Hepatocyte (in vitro differentiated cells): Measurements from ENCODE around the gene IFNL3. TPM values are rescaled to one million over a fixed set of nuclear protein-coding genes. Genes with fewer than 3 reads are reported as not detected.
A peak's percentile ranks its signal among the peaks of the same experiment; 100 is the strongest.
"Not testable (repeated sequence)": the region's sequence is repeated elsewhere in the genome, so short reads cannot be mapped to it uniquely, and the experiment has no call there.

Experiments used
- DNase-seq: peaks from one replicate; pipeline ENCODE4 v3.0.0-alpha.2; 2016; ENCODE audit warnings: low spot score
- H2AFZ ChIP-seq: fragments of 200-600 bp; sonication (generic); 2 replicates; pipeline ENCODE4 v1.6.0; 2016; ENCODE audit warnings: antibody characterized with exemption, mild to moderate bottlenecking
- H3K27ac ChIP-seq: fragments of 200-600 bp; sonication (generic); 2 replicates; pipeline ENCODE4 v1.5.1; 2016; ENCODE audit warnings: mild to moderate bottlenecking
- H3K27me3 ChIP-seq: fragments of 200-600 bp; sonication (generic); 2 replicates; pipeline ENCODE4 v1.6.1; 2016
- H3K36me3 ChIP-seq: fragments of 200-600 bp; sonication (generic); replicated peaks from 2 replicates; pipeline ENCODE4 v1.5.1; 2016; ENCODE audit warnings: low read depth; ENCODE audit not compliant: insufficient read depth
- H3K4me1 ChIP-seq: fragments of 200-600 bp; sonication (generic); 2 replicates; pipeline ENCODE4 v1.5.1; 2016; ENCODE audit warnings: mild to moderate bottlenecking, moderate library complexity; ENCODE audit not compliant: insufficient read depth
- H3K4me2 ChIP-seq: fragments of 200-600 bp; sonication (generic); 2 replicates; pipeline ENCODE4 v1.6.0; 2016
- H3K4me3 ChIP-seq: fragments of 200-600 bp; sonication (generic); 2 replicates; pipeline ENCODE4 v1.5.1; 2016; ENCODE audit warnings: mild to moderate bottlenecking
- H3K79me2 ChIP-seq: fragments of 200-600 bp; sonication (generic); 2 replicates; pipeline ENCODE4 v1.6.0; 2017; ENCODE audit warnings: mild to moderate bottlenecking
- H3K9me2 ChIP-seq: fragments of 200-600 bp; sonication (generic); replicated peaks from 2 replicates; pipeline ENCODE4 v1.6.0; 2017; ENCODE audit warnings: mild to moderate bottlenecking; ENCODE audit not compliant: insufficient read depth
- H3K9me3 ChIP-seq: fragments of 200-600 bp; sonication (generic); 2 replicates; pipeline ENCODE4 v1.5.1; 2016; ENCODE audit warnings: low read depth, mild to moderate bottlenecking
- H4K20me1 ChIP-seq: fragments of 200-600 bp; sonication (generic); 2 replicates; pipeline ENCODE4 v1.6.0; 2016; ENCODE audit warnings: mild to moderate bottlenecking; ENCODE audit not compliant: insufficient read depth, poor library complexity, severe bottlenecking
- CTCF ChIP-seq: fragments of 200-600 bp; sonication (generic); IDR thresholded peaks from 2 replicates; pipeline ENCODE4 v1.5.1; 2016; ENCODE audit warnings: antibody characterized with exemption, mild to moderate bottlenecking; ENCODE audit not compliant: poor library complexity
- EZH2 ChIP-seq: fragments of 200-600 bp; sonication (generic); IDR thresholded peaks from 2 replicates; pipeline ENCODE4 v1.6.1; 2016; ENCODE audit warnings: antibody characterized with exemption, mild to moderate bottlenecking, borderline replicate concordance
- EZH2phosphoT487 ChIP-seq: fragments of 200-600 bp; sonication (generic); IDR thresholded peaks from one replicate; pipeline ENCODE4 v1.6.1; 2018; ENCODE audit warnings: antibody characterized with exemption, mild to moderate bottlenecking, low read depth, moderate library complexity; ENCODE audit not compliant: unreplicated experiment, severe bottlenecking
- WGBS: methylation state at CpG from one replicate; pipeline ENCODE4 v1.1.6; 2016; ENCODE audit warnings: low lambda C conversion rate; ENCODE audit errors: missing lambda C conversion rate; 5-methylcytosine and 5-hydroxymethylcytosine counted together
- polyA plus RNA-seq: library from polyadenylated mRNA; unstranded; fragments of >200 nt; fragmentation: Nextera tagmentation; extraction: Ambion mirVana; gene quantifications from 2 replicates; pipeline ENCODE4 v1.2.1, GENCODE V29; 2016
- total RNA-seq: library from RNA; depleted of rRNA; stranded (reverse); fragments of >200 nt; gene quantifications from 2 replicates; pipeline ENCODE4 v1.2.3, GENCODE V29; 2014

Gene IFNL3
- total and polyA plus RNA-seq, 2 experiments from 2014 or later = not detected

DNA sequence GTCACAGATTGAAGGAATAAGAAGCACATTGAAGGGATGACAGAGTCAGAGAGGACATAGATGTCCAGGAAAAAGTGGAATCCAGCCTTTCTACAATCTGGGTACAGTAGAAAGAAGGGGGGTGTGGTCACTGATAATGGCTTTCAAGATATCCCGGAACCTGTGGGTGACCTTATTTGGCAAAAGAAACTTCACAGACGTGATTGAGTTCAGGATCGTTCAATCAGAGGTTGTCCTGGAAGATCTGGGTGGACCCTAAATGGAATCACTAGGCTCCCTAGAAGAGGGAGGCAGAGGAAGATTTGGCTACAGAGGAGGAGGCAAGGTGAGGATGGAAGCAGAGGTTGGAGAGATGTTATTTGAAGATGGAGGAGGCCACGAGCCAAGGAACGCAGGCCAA lies 27.7 kb downstream of the IFNL3 start:
- Histone ChIP-seq H2AFZ (no peak overlapping the region), H3K9me3 (no peaks in the 10 kb centered on the region), H3K27ac (no peak overlapping the region), H3K36me3 (no peaks in the 10 kb centered on the region), H3K4me2 (no peak overlapping the region), H3K4me3 (no peak overlapping the region), H3K27me3 (no peaks in the 10 kb centered on the region), H3K79me2 (no peaks in the 10 kb centered on the region), H3K9me2 (no peaks in the 10 kb centered on the region), H4K20me1 (no peaks in the 10 kb centered on the region), H3K4me1 (no peaks in the 10 kb centered on the region)
- TF ChIP-seq EZH2 (no peak), EZH2phosphoT487 (no peak), CTCF (no peak)
- no peak for DNase-seq
- 89% methylated on average over 5 of the region's 5 CpGs for WGBS

GRCh38 chr19:39215323-39215722 lies 29.5 kb downstream of the IFNL3 start:
- not testable (repeated sequence) for DNase-seq

GRCh38 chr19:39212375-39212742 lies 32.4 kb downstream of the IFNL3 start:
- no peak overlapping the region for H2AFZ ChIP-seq
- no peaks in the 10 kb centered on the region for H3K36me3 ChIP-seq
- H3K27ac ChIP-seq = no peak overlapping the region
- H3K9me2 ChIP-seq = no peaks in the 10 kb centered on the region
- 29% methylated on average over 8 of the region's 8 CpGs for WGBS
- no peaks in the 10 kb centered on the region for H3K4me1 ChIP-seq
- no peaks in the 10 kb centered on the region for H4K20me1 ChIP-seq
- H3K4me3 ChIP-seq = no peak overlapping the region
- no peaks in the 10 kb centered on the region for H3K79me2 ChIP-seq
- H3K4me2 ChIP-seq = no peak overlapping the region
- H3K27me3 ChIP-seq = no peaks in the 10 kb centered on the region
- H3K9me3 ChIP-seq = no peaks in the 10 kb centered on the region
- no peak for DNase-seq
- TF ChIP-seq EZH2 = no peak
- peak; percentile 42 for TF ChIP-seq CTCF

More at GRCh38 chr19:39215323-39215722, 29.5 kb downstream of the IFNL3 start:
- not testable (repeated sequence) for H3K27ac ChIP-seq, H3K9me3 ChIP-seq, H3K4me2 ChIP-seq, H4K20me1 ChIP-seq, H2AFZ ChIP-seq, H3K4me3 ChIP-seq, H3K9me2 ChIP-seq, H3K36me3 ChIP-seq, H3K4me1 ChIP-seq, H3K79me2 ChIP-seq, H3K27me3 ChIP-seq
- 95% methylated on average over 3 of the region's 3 CpGs for WGBS

- Histone ChIP-seq H3K9me3 (no peaks in the 10 kb centered on the region), H3K27me3 (no peaks in the 10 kb centered on the region), H3K36me3 (no peaks in the 10 kb centered on the region), H4K20me1 (no peaks in the 10 kb centered on the region), H3K27ac (no peak overlapping the region), H3K79me2 (no peaks in the 10 kb centered on the region), H3K9me2 (no peaks in the 10 kb centered on the region), H3K4me2 (no peak overlapping the region), H3K4me3 (no peak overlapping the region), H3K4me1 (no peaks in the 10 kb centered on the region), H2AFZ (no peak overlapping the region)
- no peak for TF ChIP-seq EZH2
- TF ChIP-seq EZH2phosphoT487 = no peak
- TF ChIP-seq CTCF = no peak
- WGBS = 76% methylated on average over 12 of the region's 13 CpGs
- DNase-seq = no peak
Observed at GRCh38 chr19:39211731-39212374, 33.0 kb downstream of the IFNL3 start.
